ENCODE results near the gene STRIP1. TPM values are rescaled to one million over a fixed set of nuclear protein-coding genes. Genes with fewer than 3 reads are reported as not detected.
"Not testable (repeated sequence)": the region's sequence is repeated elsewhere in the genome, so short reads cannot be mapped to it uniquely, and the experiment has no call there.

The STRIP1 gene
- total and polyA plus RNA-seq, 2 experiments from 2014 or later = 40.2 to 78.3 TPM

- no peaks in the 10 kb centered on the region for H3K27me3 ChIP-seq
- no peak for TF ChIP-seq CTCF (IDR thresholded peaks at IDR 0.05; ENCODE audit: low read depth, low read length)
- no peak for DNase-seq (ENCODE audit: low read depth in 1 of 2, low spot score in 1 of 2)
- H3K36me3 ChIP-seq = peaks cover 81% of the 10 kb centered on the region
- H3K9me3 ChIP-seq (ENCODE audit: low read depth) = no peaks in the 10 kb centered on the region
- H3K4me3 ChIP-seq = no peak overlapping the region
- H3K4me1 ChIP-seq (ENCODE audit: low read depth) = no peaks in the 10 kb centered on the region
- no peak overlapping the region for H3K27ac ChIP-seq
These were observed 14.7 kb upstream of the STRIP1 start for GRCh38 chr1:110019770-110020169.

- H3K36me3 ChIP-seq = peaks cover 66% of the 10 kb centered on the region
- no peaks in the 10 kb centered on the region for H3K9me3 ChIP-seq (ENCODE audit: low read depth)
- TF ChIP-seq CTCF (IDR thresholded peaks at IDR 0.05; ENCODE audit: low read depth, low read length) = no peak
These were observed 13.1 kb upstream of the STRIP1 start for GRCh38 chr1:110021285-110021684.

GRCh38 chr1:110024613-110025012 lies 9.8 kb upstream of the STRIP1 start:
- Histone ChIP-seq H3K27ac (peak overlapping the region; percentile 43), H3K4me3 (no peak overlapping the region), H3K27me3 (no peaks in the 10 kb centered on the region), H3K36me3 (peaks cover 33% of the 10 kb centered on the region), H3K4me1 (ENCODE audit: low read depth) (no peaks in the 10 kb centered on the region), H3K9me3 (ENCODE audit: low read depth) (no peaks in the 10 kb centered on the region)
- no peak for DNase-seq (ENCODE audit: low read depth in 1 of 2, low spot score in 1 of 2)
- no peak for TF ChIP-seq CTCF (IDR thresholded peaks at IDR 0.05; ENCODE audit: low read depth, low read length)

More at GRCh38 chr1:110021285-110021684, 13.1 kb upstream of the STRIP1 start:
- H3K27ac ChIP-seq = no peak overlapping the region
- no peak for DNase-seq (ENCODE audit: low read depth in 1 of 2, low spot score in 1 of 2)
- H3K4me1 ChIP-seq (ENCODE audit: low read depth) = no peaks in the 10 kb centered on the region
- no peaks in the 10 kb centered on the region for H3K27me3 ChIP-seq
- H3K4me3 ChIP-seq = no peak overlapping the region

- H3K27ac ChIP-seq; H3K4me3 ChIP-seq; DNase-seq (ENCODE audit: low read depth in 1 of 2, low spot score in 1 of 2); H3K36me3 ChIP-seq; H3K9me3 ChIP-seq (ENCODE audit: low read depth); H3K27me3 ChIP-seq; H3K4me1 ChIP-seq (ENCODE audit: low read depth): not testable (repeated sequence)
These were observed 3.7 kb upstream of the STRIP1 start for GRCh38 chr1:110030687-110031086.

- Histone ChIP-seq H3K4me3 (no peak overlapping the region), H3K9me3 (ENCODE audit: low read depth) (no peaks in the 10 kb centered on the region), H3K27ac (no peak overlapping the region), H3K4me1 (ENCODE audit: low read depth) (peaks cover 8% of the 10 kb centered on the region), H3K27me3 (no peaks in the 10 kb centered on the region), H3K36me3 (no peaks in the 10 kb centered on the region)
- TF ChIP-seq CTCF (IDR thresholded peaks at IDR 0.05; ENCODE audit: low read depth, low read length) = no peak
- no peak for DNase-seq (ENCODE audit: low read depth in 1 of 2, low spot score in 1 of 2)
These were observed 2.1 kb upstream of the STRIP1 start for GRCh38 chr1:110032327-110032726.

- TF ChIP-seq CTCF (IDR thresholded peaks at IDR 0.05; ENCODE audit: low read depth, low read length) = no peak
- H3K9me3 ChIP-seq (ENCODE audit: low read depth) = no peaks in the 10 kb centered on the region
- DNase-seq (ENCODE audit: low read depth in 1 of 2, low spot score in 1 of 2) = no peak
- H3K27ac ChIP-seq = no peak overlapping the region
- no peak overlapping the region for H3K4me3 ChIP-seq
- peaks cover 8% of the 10 kb centered on the region for H3K4me1 ChIP-seq (ENCODE audit: low read depth)
- no peaks in the 10 kb centered on the region for H3K27me3 ChIP-seq
- peaks cover 3% of the 10 kb centered on the region for H3K36me3 ChIP-seq
These were observed 1.0 kb upstream of the STRIP1 start for GRCh38 chr1:110033421-110033820.

All from cardiac muscle cell (in vitro differentiated cells and primary cell).